ENCODE measurements around the gene CHMP5. TPM values are rescaled to one million over a fixed set of nuclear protein-coding genes. Genes with fewer than 3 reads are reported as not detected.

Gene CHMP5
- total RNA-seq, 3 donors from 2014 or later (not counting 1 experiment from before 2014, with no cell fraction given), result 21.3 to 24.5 (median 24.0) TPM

DNA sequence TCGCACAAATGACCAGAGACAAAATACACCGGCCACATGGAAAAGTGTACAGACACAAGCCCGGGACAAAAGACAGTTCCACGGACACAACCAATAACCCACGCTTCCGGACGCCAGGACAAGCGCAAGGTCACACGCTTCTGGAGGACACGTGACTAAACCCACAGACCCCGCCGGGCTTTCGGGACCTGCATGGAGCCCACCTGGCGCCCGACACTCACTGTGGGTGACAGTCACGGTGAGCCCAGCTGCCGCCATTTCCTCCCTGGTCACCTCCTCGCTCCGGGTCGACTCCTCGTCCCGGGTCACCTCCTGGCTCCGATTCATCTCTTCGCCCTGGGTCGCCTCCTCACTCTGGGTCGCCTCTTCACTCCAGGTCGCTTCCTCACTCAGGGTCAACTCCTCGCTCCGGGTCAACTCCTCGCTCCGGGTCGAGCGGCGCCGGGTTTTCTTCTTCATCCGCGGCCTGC lies 811 bp upstream of the CHMP5 start:
- intact Hi-C loops (cut with micrococcal nuclease), result loop anchor here (1.0 to 10.0 kb wide), 6 partner anchors 26 to 239 kb away; partner anchors contain the start of genes B4GALT1, DNAJA1, NFX1 and NOL6
- Mint-ChIP-seq H3K27me3 (ENCODE audit: low read depth in 2 of 2) (no peaks in the 10 kb centered on the region), H3K4me1 (peaks cover 40 to 41% of the 10 kb centered on the region in 2 donors), H3K4me3 (peak overlapping the region; percentile 84), H3K36me3 (peaks cover 6% of the 10 kb centered on the region), H3K27ac (peak overlapping the region; percentile 93 to 95), H3K9me3 (no peaks in the 10 kb centered on the region)
- Histone ChIP-seq H3K36me3 (ENCODE audit: control insufficient read depth, insufficient read depth, low read length) (peaks cover 34% of the 10 kb centered on the region), H3K27me3 (ENCODE audit: control insufficient read depth, insufficient read depth, low read length) (no peaks in the 10 kb centered on the region), H3K4me3 (ENCODE audit: low read length) (peak overlapping the region; percentile 96), H3K9me3 (ENCODE audit: control insufficient read depth, insufficient read depth, low read length) (no peaks in the 10 kb centered on the region), H3K27ac (ENCODE audit: low read length) (peak overlapping the region; percentile 87), H3K4me1 (ENCODE audit: control insufficient read depth, insufficient read depth, low read length) (peaks cover 22% of the 10 kb centered on the region)
- TF ChIP-seq CTCF (IDR thresholded peaks at IDR 0.05), result no peak
- under 1% methylated on average over 37 of the region's 37 CpGs for WGBS (ENCODE audit: insufficient coverage)
- peak; percentile 51 to 63 for DNase-seq
- peak; percentile 1 to 5 (median 2) for ATAC-seq

- H3K27ac Mint-ChIP-seq, result peak overlapping the region; percentile 93 to 95
- H3K27me3 Mint-ChIP-seq (ENCODE audit: low read depth in 2 of 2), result no peaks in the 10 kb centered on the region
- no peaks in the 10 kb centered on the region for H3K36me3 Mint-ChIP-seq
- H3K4me3 Mint-ChIP-seq, result peak overlapping the region; percentile 84
- Histone ChIP-seq H3K27ac (ENCODE audit: low read length) (peak overlapping the region; percentile 91), H3K9me3 (ENCODE audit: control insufficient read depth, insufficient read depth, low read length) (no peaks in the 10 kb centered on the region), H3K4me3 (ENCODE audit: low read length) (peak overlapping the region; percentile 53), H3K4me1 (ENCODE audit: control insufficient read depth, insufficient read depth, low read length) (peaks cover 22% of the 10 kb centered on the region), H3K36me3 (ENCODE audit: control insufficient read depth, insufficient read depth, low read length) (peaks cover 26% of the 10 kb centered on the region), H3K27me3 (ENCODE audit: control insufficient read depth, insufficient read depth, low read length) (no peaks in the 10 kb centered on the region)
- WGBS (ENCODE audit: insufficient coverage), result 13% methylated on average over 11 of the region's 13 CpGs
- no peak for TF ChIP-seq CTCF (IDR thresholded peaks at IDR 0.05)
- ATAC-seq, result no peak
- intact Hi-C loops (cut with micrococcal nuclease), result loop anchor here (2.0 to 10.0 kb wide), 2 partner anchors 209 to 241 kb away; partner anchors contain the start of genes DNAJA1 and NOL6
- no peaks in the 10 kb centered on the region for H3K9me3 Mint-ChIP-seq
- DNase-seq, result peak; percentile 22 to 42
- H3K4me1 Mint-ChIP-seq, result peaks cover 40 to 41% of the 10 kb centered on the region in 2 donors
These were observed 489 bp downstream of the CHMP5 start for GRCh38 chr9:33265211-33265865.

- no peak overlapping the region for H3K4me3 Mint-ChIP-seq
- ATAC-seq (no peak), DNase-seq (no peak)
- H3K36me3 Mint-ChIP-seq, result no peaks in the 10 kb centered on the region
- TF ChIP-seq CTCF (IDR thresholded peaks at IDR 0.05), result no peak
- H3K36me3 ChIP-seq (ENCODE audit: control insufficient read depth, insufficient read depth, low read length), result peaks cover 21% of the 10 kb centered on the region
- H3K27me3 Mint-ChIP-seq (ENCODE audit: low read depth in 2 of 2), result no peaks in the 10 kb centered on the region
- no peaks in the 10 kb centered on the region for H3K9me3 ChIP-seq (ENCODE audit: control insufficient read depth, insufficient read depth, low read length)
- no peaks in the 10 kb centered on the region for H3K9me3 Mint-ChIP-seq
- H3K27ac ChIP-seq (ENCODE audit: low read length), result no peak overlapping the region
- peak overlapping the region; percentile 41 to 93 for H3K27ac Mint-ChIP-seq
- peaks cover 22% of the 10 kb centered on the region for H3K4me1 ChIP-seq (ENCODE audit: control insufficient read depth, insufficient read depth, low read length)
- H3K4me1 Mint-ChIP-seq, result peaks cover 40 to 41% of the 10 kb centered on the region in 2 donors
- intact Hi-C loops (cut with micrococcal nuclease), result loop anchor here (10.0 kb wide), 1 partner anchor 208 kb away; the partner anchor contains the start of gene NOL6
- H3K4me3 ChIP-seq (ENCODE audit: low read length), result no peak overlapping the region
- H3K27me3 ChIP-seq (ENCODE audit: control insufficient read depth, insufficient read depth, low read length), result no peaks in the 10 kb centered on the region
These were observed 2.4 kb downstream of the CHMP5 start for GRCh38 chr9:33267151-33267767.
